DND-41 (cell line): ENCODE measurements around the gene NDRG2.
A peak's percentile ranks its signal among the peaks of the same experiment; 100 is the strongest.

Experiments
- EZH2 ChIP-seq: IDR thresholded peaks from 3 replicates; pipeline ENCODE4 v1.6.1; 2012; ENCODE audit warnings: borderline replicate concordance, low read depth, mild to moderate bottlenecking, moderate library complexity, low read length, inconsistent platforms; ENCODE audit not compliant: severe bottlenecking
- TF ChIP-seq, protein P1 (sequence below): IDR thresholded peaks from 2 replicates; pipeline ENCODE4 v1.5.1; 2012; ENCODE audit warnings: borderline replicate concordance, low read length, moderate library complexity, mild to moderate bottlenecking; ENCODE audit not compliant: poor library complexity, severe bottlenecking; ENCODE audit errors: extremely low read depth

GRCh38 chr14:21039585-21040369, 14.9 kb upstream of the NDRG2 start:
- TF ChIP-seq, protein P1, sequence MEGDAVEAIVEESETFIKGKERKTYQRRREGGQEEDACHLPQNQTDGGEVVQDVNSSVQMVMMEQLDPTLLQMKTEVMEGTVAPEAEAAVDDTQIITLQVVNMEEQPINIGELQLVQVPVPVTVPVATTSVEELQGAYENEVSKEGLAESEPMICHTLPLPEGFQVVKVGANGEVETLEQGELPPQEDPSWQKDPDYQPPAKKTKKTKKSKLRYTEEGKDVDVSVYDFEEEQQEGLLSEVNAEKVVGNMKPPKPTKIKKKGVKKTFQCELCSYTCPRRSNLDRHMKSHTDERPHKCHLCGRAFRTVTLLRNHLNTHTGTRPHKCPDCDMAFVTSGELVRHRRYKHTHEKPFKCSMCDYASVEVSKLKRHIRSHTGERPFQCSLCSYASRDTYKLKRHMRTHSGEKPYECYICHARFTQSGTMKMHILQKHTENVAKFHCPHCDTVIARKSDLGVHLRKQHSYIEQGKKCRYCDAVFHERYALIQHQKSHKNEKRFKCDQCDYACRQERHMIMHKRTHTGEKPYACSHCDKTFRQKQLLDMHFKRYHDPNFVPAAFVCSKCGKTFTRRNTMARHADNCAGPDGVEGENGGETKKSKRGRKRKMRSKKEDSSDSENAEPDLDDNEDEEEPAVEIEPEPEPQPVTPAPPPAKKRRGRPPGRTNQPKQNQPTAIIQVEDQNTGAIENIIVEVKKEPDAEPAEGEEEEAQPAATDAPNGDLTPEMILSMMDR: peak; percentile 71
- TF ChIP-seq EZH2: no peak
